ENCODE data around the gene CMPK1. TPM values are rescaled to one million over a fixed set of nuclear protein-coding genes. Genes with fewer than 3 reads are reported as not detected.

Gene CMPK1
- total and polyA plus RNA-seq, 2 donors (not counting 3 experiments of a cell fraction or from before 2014, with no cell fraction given) = 16.4 to 79.6 TPM

DNA sequence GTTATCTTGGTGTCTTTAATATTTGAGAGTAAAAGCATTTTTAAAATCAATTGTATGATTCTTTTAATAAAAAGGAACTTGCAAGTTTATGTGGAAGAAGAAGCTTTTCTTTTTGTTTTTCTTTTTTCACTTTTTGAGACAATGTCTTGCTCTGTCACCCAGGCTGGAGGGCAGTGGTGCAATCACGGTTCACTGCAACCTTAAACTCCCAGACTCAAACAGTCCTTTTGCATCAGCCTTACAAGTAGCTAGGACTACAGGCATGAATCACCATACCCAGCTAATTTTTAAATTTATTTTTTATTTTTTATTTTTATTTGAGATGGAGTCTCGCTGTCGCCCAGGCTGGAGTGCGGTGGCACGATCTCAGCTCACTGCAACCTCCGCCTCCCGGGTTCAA is 34.1 kb downstream of the CMPK1 start:
- FAIRE-seq = no peak

GRCh38 chr1:47371016-47371517 is 37.5 kb downstream of the CMPK1 start:
- FAIRE-seq (no peak), DNase-seq (ENCODE audit: low read depth, low spot score) (no peak)
- peaks cover 3% of the 10 kb centered on the region for H4K20me1 ChIP-seq (replicated peaks; ENCODE audit: control insufficient read depth, extremely low read depth, insufficient read depth, low read length)
- H3K9me1 ChIP-seq (replicated peaks; ENCODE audit: control insufficient read depth, extremely low read depth, insufficient read depth, low read length) = no peaks in the 10 kb centered on the region
- dilution Hi-C loops (cut with MboI; ENCODE audit: extremely low pct_ligation_motif_present, low sequenced_read_pairs) (no loop called here), intact Hi-C loops (cut with micrococcal nuclease) (no loop called here)
- H3K27ac ChIP-seq (ENCODE audit: insufficient read depth, low read depth, low read length) = no peak overlapping the region
- no peaks in the 10 kb centered on the region for H3K79me2 ChIP-seq (ENCODE audit: control insufficient read depth, insufficient read depth, low read length)
- peaks cover 9 to 29% of the 10 kb centered on the region in 2 experiments for H3K36me3 ChIP-seq (ENCODE audit: control insufficient read depth in 2 of 2, extremely low read depth in 1 of 2, insufficient read depth in 2 of 2, low read length in 2 of 2)
- no peak overlapping the region for H3K4me2 ChIP-seq (ENCODE audit: insufficient read depth, low read length)
- no TSS peak for BruUV-seq (replicated peaks)
- no peak overlapping the region for H3K4me3 ChIP-seq (replicated peaks in 1 of 3; ENCODE audit: insufficient read depth in 1 of 3, low read depth in 1 of 3, low read length in 3 of 3)
- TF ChIP-seq POLR2A (IDR thresholded peaks at IDR 0.05; ENCODE audit: low read depth, low read length) = no peak
- TF ChIP-seq, protein P1, sequence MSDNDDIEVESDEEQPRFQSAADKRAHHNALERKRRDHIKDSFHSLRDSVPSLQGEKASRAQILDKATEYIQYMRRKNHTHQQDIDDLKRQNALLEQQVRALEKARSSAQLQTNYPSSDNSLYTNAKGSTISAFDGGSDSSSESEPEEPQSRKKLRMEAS (IDR thresholded peaks at IDR 0.05; ENCODE audit: insufficient read depth, insufficient read length) = no peak
- TF ChIP-seq FOS (IDR thresholded peaks at IDR 0.05; ENCODE audit: borderline replicate concordance, insufficient read depth, low read length) = no peak
- no peak for TF ChIP-seq GATA2 (IDR thresholded peaks at IDR 0.05; ENCODE audit: insufficient read depth, insufficient read length, low read depth, low read length)
- no peak for TF ChIP-seq POLR2AphosphoS5 (IDR thresholded peaks at IDR 0.05; ENCODE audit: insufficient read depth, low read depth, low read length)
- TF ChIP-seq, protein P2, sequence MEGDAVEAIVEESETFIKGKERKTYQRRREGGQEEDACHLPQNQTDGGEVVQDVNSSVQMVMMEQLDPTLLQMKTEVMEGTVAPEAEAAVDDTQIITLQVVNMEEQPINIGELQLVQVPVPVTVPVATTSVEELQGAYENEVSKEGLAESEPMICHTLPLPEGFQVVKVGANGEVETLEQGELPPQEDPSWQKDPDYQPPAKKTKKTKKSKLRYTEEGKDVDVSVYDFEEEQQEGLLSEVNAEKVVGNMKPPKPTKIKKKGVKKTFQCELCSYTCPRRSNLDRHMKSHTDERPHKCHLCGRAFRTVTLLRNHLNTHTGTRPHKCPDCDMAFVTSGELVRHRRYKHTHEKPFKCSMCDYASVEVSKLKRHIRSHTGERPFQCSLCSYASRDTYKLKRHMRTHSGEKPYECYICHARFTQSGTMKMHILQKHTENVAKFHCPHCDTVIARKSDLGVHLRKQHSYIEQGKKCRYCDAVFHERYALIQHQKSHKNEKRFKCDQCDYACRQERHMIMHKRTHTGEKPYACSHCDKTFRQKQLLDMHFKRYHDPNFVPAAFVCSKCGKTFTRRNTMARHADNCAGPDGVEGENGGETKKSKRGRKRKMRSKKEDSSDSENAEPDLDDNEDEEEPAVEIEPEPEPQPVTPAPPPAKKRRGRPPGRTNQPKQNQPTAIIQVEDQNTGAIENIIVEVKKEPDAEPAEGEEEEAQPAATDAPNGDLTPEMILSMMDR (IDR thresholded peaks at IDR 0.05; ENCODE audit: extremely low read depth in 1 of 2, insufficient read depth in 1 of 2, low read depth in 1 of 2, low read length in 2 of 2) = no peak
- TF ChIP-seq JUN (IDR thresholded peaks at IDR 0.05; ENCODE audit: borderline replicate concordance, insufficient read depth, insufficient read length, low read depth) = no peak
- TF ChIP-seq MYC (IDR thresholded peaks at IDR 0.05; ENCODE audit: low read depth, low read length) = no peak
- TF ChIP-seq EZH2 (IDR thresholded peaks at IDR 0.05; ENCODE audit: borderline replicate concordance, low read depth, low read length, severe bottlenecking) = no peak
- CTCF ChIA-PET = interaction anchor here (0.7 kb wide), 1 partner anchor 37 kb away, joined by 3 read pairs; the partner anchor contains the start of gene CMPK1
- POLR2A ChIA-PET = no interaction called here
- H3K4me1 ChIP-seq (ENCODE audit: control insufficient read depth, extremely low read depth, insufficient read depth, low read length) = no peaks in the 10 kb centered on the region
- H3K9ac ChIP-seq (replicated peaks; ENCODE audit: extremely low read depth, insufficient read depth, low read length) = no peak overlapping the region
- no peaks in the 10 kb centered on the region for H3K9me3 ChIP-seq (replicated peaks; ENCODE audit: control insufficient read depth, insufficient read depth, low read length)
- H3K27me3 ChIP-seq (ENCODE audit: control insufficient read depth in 2 of 2, insufficient read depth in 2 of 2, low read length in 2 of 2) = no peaks in the 10 kb centered on the region
- H2AFZ ChIP-seq (ENCODE audit: low read depth, low read length) = no peak overlapping the region

More for the DNA sequence above, 34.1 kb downstream of the CMPK1 start:
- DNase-seq (ENCODE audit: low read depth, low spot score) = no peak
- Histone ChIP-seq H3K79me2 (ENCODE audit: control insufficient read depth, insufficient read depth, low read length) (peaks cover 22% of the 10 kb centered on the region), H3K9ac (replicated peaks; ENCODE audit: extremely low read depth, insufficient read depth, low read length) (no peak overlapping the region), H4K20me1 (replicated peaks; ENCODE audit: control insufficient read depth, extremely low read depth, insufficient read depth, low read length) (peaks cover 3% of the 10 kb centered on the region), H3K4me3 (replicated peaks in 1 of 3; ENCODE audit: insufficient read depth in 1 of 3, low read depth in 1 of 3, low read length in 3 of 3) (no peak overlapping the region), H3K9me1 (replicated peaks; ENCODE audit: control insufficient read depth, extremely low read depth, insufficient read depth, low read length) (no peaks in the 10 kb centered on the region), H3K36me3 (ENCODE audit: control insufficient read depth in 2 of 2, extremely low read depth in 1 of 2, insufficient read depth in 2 of 2, low read length in 2 of 2) (peaks cover 4 to 11% of the 10 kb centered on the region in 2 experiments), H3K27ac (ENCODE audit: insufficient read depth, low read depth, low read length) (no peak overlapping the region), H2AFZ (ENCODE audit: low read depth, low read length) (no peak overlapping the region), H3K4me2 (ENCODE audit: insufficient read depth, low read length) (no peak overlapping the region), H3K27me3 (ENCODE audit: control insufficient read depth in 2 of 2, insufficient read depth in 2 of 2, low read length in 2 of 2) (no peaks in the 10 kb centered on the region), H3K4me1 (ENCODE audit: control insufficient read depth, extremely low read depth, insufficient read depth, low read length) (no peaks in the 10 kb centered on the region), H3K9me3 (replicated peaks; ENCODE audit: control insufficient read depth, insufficient read depth, low read length) (no peaks in the 10 kb centered on the region)
- intact Hi-C loops (cut with micrococcal nuclease) (no loop called here), dilution Hi-C loops (cut with MboI; ENCODE audit: extremely low pct_ligation_motif_present, low sequenced_read_pairs) (no loop called here)
- POLR2A ChIA-PET = no interaction called here
- CTCF ChIA-PET = interaction anchor here (0.8 to 1.0 kb wide), 3 partner anchors 17 to 174 kb away, joined by 3 to 4 read pairs (median 3); no protein-coding TSS in a partner anchor
- BruUV-seq (replicated peaks) = no TSS peak
- TF ChIP-seq, protein P1 (IDR thresholded peaks at IDR 0.05; ENCODE audit: insufficient read depth, insufficient read length) = no peak
- TF ChIP-seq GATA2 (IDR thresholded peaks at IDR 0.05; ENCODE audit: insufficient read depth, insufficient read length, low read depth, low read length) = no peak
- TF ChIP-seq MYC (IDR thresholded peaks at IDR 0.05; ENCODE audit: low read depth, low read length) = no peak
- no peak for TF ChIP-seq POLR2AphosphoS5 (IDR thresholded peaks at IDR 0.05; ENCODE audit: insufficient read depth, low read depth, low read length)
- TF ChIP-seq EZH2 (IDR thresholded peaks at IDR 0.05; ENCODE audit: borderline replicate concordance, low read depth, low read length, severe bottlenecking) = no peak
- no peak for TF ChIP-seq POLR2A (IDR thresholded peaks at IDR 0.05; ENCODE audit: low read depth, low read length)
- no peak for TF ChIP-seq FOS (IDR thresholded peaks at IDR 0.05; ENCODE audit: borderline replicate concordance, insufficient read depth, low read length)
